HT1080 (cell line): Measurements from ENCODE around the gene CD58. TPM values are rescaled to one million over a fixed set of nuclear protein-coding genes. Genes with fewer than 3 reads are reported as not detected.

Experiments
- DNase-seq: peaks from one replicate; pipeline ENCODE4 v3.0.0-alpha.2; 2015; ENCODE audit warnings: low read depth
- total RNA-seq: library from RNA; depleted of rRNA; stranded (reverse); fragments of >200 nt; shearing (Covaris generic); gene quantifications from 2 replicates; pipeline ENCODE4 v1.2.3, GENCODE V29; 2014

The CD58 gene
- total RNA-seq, 1 experiment from 2014 or later = 43.8 TPM

DNA sequence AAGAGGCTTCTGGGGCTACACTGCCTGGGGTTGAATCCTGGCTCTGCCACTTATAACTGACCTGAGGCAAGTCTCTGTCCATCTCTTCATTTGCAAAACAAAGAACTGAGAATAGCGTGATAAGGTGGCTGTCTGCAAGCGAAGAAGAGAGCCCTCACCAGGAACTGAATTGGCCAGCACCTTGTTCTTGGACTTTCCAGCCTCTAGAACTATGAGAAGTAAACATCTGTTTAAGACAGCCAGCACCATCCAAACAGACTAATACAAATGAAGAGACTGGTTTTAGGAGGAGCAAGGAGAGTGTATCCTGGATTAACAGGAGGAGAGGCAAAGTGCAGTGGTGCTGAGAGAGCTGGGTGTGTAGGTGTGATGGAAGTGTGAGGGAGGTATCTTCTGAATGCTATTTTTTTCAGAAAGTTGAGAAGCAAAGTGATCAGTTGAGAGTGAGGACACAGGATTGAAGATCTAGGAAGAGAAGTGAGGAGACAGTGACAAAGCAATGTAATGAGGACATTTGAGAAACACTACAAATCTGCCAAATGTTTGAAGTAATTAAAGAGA, 59.3 kb downstream of the CD58 start:
- no peak for DNase-seq

DNA sequence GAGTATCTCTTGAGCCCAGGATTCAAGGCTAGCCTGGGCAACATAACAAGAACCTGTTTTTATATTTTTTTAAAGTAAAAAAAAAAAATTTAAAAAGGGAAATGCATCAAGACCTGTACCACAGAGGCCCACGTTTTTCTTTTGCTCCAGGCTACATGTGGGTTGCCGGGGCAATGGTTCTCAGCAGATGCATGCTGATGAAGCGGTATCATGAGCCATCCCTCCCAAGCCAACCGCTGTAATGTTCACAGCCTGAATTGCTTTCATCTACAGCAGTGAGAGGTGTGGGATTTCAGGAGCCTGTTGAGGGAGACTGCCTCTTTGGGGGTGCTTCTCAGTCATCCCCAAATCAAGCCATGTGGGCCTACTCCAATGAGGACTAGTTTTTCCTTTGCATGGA, 60.5 kb downstream of the CD58 start:
- peak; percentile 22 for DNase-seq

DNA sequence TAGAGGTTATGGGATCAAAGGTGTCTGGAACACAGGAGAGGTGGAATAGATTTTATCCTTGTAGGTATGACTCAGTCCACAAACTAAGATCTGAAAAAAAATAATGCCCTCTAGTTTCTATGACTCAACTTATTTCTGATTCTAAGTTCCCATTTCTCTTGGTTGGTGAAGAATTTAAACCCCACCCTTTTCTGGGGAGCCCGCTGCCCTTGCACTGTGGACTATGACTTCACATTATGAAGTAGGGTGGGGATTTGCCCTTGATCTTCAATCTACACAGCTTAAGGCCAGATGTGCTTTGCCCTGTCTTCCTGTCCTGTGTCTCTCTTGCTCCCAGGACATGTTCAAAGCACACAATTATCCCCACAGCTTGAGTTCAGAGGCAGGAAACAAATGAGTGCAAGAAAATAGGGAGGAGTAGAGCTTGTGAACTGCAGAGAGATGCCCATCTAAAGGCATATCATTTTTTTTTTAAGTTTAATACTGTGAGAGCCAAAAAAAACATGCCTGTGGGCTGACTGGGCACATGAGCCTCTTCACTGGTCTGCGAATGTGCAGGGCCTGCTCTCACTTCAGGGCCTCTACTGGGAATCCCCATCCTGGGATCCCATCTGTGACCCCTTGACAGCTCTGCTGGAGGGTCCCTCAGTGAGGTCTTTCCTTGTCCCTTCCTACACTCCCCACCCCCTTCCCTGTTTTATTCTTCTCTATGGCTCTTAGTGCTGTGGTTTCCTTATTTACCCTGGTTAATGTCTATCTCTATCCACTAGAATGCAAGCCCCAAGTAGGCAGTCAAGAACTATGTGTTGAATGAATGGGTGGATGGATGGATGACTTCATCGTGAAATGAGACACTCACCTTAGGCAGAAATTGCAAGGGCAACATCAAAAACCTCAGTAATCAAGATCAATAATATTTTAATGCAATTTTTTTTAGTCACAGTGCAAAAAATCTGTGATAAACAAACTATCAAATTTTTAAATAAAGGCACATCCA, 61.5 kb downstream of the CD58 start:
- DNase-seq = peak; percentile 99

DNA sequence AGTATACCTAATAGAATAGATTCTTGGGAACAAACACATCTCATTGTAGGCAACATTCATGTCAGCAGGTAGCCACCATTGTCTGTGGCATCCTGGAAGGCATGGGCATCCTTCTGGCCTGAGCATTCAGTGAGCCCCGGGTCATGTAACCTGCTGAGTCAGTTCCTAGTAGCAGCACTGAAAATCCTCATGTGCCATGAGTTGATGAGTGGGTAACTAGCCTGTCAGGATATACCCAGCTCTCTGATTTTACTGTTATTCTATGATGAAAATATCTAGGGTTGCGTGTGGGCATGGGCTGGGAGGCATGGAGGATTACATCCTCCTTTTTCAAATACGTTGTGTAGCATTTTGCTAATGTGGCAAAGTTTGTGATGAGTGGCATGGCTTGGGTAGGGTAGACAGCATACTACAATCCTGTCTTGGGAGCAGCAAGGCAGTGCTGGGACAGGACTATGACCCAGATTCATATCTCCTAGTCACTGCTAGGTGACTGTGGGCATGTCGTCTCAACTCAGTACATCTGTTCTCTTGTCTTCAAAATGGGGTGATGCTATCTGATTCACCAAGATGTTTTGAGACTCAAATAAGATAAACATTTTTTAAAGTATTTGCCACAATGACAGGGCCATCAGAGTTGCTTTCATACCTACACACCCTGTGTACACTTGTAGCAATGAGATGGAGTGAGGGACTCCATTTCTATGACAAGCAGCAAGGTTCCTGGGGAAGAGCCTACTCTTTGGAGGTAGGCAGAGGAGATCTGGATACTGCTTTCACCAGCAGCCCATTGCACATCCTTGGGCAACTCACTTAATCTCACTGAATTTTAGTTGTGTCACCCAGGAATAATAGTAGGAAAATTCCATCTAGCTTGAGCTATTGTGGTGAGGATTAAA, 62.5 kb downstream of the CD58 start:
- DNase-seq = no peak

DNA sequence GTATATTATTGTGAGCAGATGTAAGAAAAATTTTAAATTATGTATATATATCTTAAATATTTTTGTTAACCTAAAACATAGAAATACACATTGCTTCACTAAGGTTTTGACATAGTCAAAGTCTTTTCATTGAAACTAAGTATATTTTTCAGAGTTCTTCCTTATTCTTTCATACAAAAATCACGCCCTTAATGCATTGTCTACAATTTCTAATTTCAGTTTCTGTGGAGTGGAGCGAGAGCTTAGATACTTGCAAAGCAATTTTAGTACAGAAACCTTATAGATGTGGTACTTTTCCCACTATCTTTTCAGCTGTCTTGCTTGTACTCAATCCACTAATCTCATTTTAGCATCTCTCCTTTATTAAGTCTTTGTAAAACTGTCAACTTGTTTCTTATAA, 63.2 kb downstream of the CD58 start:
- DNase-seq = no peak

DNA sequence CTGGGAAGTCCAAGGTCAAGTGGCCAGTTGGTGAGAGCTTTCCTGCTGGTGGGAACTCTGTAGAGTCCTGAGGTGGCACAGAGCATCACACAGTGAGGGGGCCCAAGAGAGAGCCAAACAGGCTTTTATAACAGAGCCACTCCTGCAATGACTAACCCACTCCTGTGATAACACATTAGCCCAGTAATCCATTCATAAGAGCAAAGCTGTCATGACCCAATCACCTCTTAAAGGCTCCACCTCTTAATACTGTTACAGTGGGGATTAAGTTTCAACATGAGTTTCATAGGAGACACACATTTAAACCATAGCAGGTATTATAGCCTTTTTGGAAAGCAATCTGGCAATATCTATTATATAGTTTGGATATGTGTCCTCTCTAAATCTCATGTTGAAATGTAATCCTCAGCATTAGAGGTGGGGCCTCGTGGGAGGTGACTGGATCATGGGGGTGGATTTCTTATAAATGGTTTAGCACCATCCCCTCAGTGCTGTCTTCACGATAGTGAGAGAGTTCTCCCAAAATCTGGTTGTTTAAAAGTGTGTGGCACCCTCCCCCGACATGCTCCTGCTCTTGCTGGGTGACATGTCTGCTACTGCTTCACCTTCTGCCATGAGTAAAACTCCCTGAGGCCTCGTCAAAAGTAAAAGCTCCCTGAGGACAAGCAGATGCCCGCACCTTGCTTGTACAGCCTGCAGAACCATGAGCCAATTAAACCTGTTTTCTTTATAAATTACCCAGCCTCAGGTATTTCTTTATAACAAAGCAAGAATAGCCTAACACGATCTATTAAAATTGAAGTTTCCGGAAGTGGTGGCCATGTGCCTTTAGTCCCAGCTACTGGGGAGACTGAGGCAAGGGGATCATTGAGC, 64.5 kb downstream of the CD58 start:
- peak; percentile 56 for DNase-seq

DNA sequence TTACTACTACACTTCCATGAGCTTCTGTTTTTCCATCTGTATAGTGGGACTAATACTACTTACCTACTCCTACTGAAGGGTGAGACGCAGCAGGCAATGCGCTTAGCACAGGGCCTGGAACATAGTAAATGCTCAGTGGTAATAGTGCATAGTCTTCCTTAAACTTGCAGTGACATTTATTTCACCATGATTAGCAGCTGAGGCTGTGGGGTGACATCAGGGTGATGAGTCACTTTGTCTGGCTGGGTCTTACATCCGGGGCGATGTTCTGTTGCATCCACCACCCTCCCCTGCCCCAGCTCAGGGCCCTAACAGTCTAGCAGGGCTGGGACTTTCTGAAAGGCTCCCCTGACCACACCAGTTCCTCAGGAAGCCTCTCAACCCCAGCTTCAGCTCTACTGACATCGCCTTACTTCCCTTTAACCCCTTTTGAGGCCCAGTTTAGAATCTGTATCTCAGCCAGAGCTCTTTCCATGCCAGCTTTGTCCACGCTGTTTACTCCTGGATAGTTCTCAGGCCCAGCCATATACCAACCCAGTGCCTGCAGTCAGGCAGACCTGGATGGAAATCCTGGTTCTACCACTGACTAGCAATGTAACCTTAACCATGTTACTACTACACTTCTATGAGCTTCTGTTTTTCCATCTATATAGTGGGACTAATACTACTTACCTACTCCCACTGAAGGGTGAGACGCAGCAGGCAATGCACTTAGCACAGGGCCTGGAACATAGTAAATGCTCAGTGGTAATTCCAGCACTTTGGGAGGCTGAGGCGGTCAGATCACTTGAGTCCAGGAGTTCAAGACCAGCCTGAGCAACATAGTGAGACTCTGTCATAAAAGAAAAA, 66.3 kb downstream of the CD58 start:
- peak; percentile 71 for DNase-seq

DNA sequence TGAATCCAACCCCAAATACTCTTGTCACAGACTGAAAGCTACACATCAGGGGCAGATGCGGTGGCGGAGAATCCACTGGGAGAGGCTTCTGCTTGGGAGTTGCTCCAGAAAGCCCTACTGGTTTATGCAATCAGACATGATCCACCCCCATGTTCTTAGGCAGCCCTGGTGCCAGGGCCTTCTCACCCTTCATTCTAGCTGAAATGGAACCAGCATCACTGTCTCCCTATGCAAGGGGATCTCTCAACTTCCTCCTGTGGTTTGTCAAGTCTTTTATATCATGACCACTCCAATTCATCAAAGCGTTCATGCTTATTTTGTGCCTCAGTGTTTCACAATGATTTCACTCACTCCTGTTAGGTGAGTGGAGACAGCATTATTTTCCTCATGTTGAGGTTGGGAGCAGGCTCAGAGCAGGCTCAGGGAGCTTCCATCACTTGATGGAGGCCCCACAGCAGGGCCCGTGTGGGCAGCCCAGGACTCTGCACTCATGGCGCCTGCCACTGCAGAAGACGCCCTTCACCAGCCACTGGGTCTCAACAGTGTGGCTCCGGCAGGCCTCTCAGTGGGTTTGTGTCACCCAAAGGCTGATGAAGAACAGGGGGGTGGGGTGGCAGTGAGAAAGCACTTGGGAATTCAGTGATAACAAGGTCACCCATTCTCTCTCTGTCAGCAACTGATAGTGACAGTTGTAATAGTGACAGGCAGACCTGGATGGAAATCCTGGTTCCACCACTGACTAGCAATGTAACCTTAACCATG, 67.1 kb downstream of the CD58 start:
- DNase-seq = no peak

DNA sequence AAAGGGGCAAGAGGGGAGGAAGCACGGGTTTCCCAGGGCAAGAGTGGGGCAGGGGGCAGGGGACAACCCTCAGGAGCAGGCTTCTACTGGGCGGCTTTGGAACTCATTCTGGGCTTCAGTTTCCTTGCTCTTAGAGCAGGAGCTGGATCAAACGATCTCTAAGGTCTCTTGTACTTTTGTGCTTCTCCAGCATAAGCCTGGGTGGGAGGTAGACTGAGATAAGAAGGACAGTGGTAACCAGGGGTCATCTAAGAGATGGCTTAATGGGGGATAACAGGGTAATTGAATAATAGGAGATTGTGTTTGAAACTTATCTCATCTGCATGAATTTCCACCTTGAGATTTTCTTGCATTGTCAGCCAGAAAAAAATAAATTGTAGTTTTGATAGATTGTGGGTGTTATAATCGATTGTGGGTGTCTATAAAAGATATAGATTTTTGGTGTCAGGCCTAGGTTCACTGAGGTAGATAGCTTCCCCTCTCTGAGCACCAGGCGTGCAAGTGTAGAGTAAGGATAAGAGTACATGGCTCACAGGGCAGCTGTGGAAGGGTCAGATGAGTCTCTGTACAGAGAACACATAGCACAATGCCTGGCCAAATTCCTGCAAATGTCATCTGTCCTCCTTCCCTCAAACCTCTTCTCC, 68.0 kb downstream of the CD58 start:
- DNase-seq = no peak

DNA sequence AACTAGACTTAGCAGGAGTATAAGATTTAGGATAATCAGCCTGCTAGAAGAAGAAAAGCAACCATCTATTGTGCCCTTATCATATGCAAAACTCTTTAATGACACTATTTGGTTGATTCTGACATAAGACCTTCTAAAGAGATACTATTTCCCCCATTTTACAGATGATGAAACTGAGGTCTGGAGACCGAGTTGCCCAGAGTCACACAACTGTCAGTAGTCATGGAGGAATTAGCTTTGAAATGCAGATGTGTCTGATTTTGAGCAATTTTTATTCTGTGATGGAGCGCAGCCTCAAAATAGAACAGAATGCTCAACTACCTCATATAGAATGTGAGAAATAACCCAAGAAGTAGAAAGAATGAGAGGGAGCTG, 69.0 kb downstream of the CD58 start:
- DNase-seq = no peak

DNA sequence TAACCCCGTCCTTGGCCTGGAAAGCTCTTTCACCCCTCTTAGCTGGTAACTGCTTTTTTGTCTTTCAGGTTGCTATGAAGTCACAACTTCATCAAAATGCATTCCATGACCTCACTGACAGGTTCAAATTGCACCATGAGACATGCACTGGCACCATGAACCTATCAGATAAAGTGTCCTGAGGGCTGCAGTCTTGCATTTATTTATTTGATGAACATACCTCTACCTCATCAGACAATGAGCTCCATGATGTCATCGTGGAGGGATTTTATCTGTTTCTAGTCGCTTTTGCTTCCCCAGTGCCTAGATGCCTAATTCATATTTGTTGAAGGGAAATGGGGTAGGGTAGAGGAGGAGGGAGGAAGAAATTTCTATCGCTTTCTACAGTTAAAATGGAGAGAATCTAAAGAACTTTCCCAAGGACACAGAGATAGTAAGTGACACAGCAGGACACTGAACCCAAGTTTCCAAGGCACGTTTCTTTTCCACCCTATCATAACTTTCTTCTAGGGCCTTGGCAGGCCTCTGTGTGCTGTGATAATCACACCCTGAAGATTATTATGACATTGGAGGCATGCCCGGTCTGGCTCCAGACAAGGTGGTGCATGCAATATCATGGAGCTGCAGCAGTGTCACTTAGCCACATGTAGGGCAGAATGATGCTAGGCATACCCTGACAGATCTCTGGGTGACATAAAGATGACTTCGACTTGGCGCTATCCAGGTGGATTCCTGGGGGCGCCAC, 69.5 kb downstream of the CD58 start:
- DNase-seq = no peak

DNA sequence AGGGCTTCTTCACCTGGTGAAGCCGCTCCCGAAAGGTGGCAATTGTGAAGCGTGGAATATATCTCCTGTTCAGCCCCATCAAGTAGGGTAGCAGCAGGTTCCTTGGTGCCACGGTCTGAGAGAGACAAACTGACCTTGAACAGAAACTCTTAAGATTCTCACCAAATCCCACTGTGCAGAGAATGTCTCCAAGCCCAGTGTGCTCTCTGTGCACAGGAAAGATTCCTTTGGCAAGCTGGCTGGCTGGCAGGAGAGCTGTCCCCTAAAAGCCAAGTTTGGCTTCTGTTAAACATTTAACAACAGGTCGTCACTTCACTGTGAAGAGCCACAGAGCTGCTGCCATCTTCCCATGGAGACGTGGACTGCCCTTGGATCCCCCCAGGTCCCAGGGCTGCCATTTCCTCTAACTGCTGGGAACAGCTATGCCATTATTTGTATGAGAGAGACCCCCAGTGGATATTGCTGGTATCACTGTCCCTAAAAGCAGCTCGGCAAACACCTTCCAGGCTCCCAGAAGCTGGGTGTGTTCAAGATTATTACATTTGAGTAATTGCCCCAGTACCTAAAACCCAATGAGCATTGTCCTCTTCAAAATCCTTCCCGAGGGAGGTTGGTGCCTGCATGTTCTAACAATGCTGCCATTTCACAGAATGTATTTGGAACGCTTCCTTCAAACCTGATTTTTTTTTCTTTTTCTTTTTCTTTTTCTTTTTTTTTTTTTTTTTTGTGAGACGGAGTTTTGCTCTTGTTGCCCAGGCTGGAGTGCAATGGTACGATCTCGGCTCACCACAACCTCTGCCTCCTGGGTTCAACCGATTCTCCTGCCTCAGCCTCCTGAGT, 71.8 kb downstream of the CD58 start:
- DNase-seq = peak; percentile 79

DNA sequence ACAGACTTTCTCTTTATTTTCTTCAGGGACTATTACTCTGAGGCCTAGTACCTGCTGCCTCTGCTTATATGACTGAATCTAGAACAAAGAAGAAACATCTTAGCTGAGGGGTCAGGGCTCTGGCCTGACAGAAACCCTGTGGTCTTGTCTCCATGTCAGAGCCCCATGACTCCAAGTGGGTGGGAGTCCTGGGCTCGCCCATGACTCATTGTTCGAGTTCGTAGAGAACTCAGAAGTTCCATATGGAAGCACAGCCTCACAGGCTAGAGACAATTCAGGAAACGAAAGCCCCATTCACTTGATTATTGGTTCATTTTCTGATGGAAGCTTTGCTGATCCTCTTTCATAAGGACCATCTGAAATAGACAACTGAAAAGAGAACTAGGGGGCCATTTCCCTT, 73.2 kb downstream of the CD58 start:
- DNase-seq = peak; percentile 53

DNA sequence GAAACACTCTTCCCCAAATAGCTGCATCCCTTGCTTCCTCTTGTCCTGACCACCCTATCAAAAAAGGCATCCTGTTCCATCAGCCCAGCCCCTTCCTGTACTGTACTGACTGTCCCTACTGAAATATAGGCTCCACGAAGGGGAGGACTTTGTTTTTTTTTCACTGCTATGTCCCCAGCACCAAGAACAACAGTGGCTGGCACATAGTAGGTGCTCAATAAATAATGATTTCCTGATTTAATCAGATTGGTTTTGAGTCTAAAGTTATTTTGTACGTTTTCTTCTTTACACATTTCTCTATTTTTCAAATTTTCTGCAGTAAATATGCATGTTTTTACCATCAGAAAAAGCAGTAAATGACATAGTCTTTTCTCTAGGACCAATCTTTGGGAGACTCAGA, 73.9 kb downstream of the CD58 start:
- no peak for DNase-seq

DNA sequence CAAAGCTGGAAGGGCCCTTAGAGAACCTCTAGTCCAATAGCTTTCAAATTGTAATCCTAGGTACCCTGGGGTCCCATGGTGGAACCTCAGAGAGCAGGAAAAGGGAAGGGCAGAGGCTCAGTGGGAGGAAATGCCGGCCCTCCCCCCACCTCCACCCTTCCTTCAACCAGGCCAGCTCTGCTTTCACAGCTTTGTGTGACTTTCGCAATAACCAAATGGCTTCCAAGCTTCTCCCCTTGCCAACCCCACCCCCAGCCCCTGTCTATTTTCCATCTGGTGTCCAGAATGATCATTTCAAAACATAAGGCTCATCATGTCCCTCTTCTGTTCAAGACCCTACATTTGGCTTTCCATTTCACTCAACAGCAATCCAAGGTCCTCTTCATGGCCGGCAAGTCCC, 74.4 kb downstream of the CD58 start:
- DNase-seq = no peak

DNA sequence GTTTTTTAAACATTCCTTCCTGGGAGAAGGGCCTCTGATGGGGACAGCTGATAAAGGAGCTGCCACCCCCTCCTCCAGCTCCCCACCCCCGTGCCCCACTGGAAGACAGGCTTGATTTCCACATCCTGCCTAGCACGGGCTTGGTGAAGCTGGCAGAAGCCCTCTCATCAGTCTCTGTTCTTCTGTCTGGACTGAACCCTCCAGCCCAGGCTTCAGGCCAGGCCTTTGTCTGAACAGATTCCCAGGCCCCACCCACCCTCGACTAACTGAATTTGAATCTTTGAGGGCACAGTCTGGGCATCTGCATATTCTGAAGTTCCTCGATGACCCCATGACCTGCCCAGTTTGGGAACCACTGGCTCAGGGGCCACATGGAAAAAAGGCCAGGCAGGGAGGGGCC, 75.3 kb downstream of the CD58 start:
- DNase-seq = no peak

DNA sequence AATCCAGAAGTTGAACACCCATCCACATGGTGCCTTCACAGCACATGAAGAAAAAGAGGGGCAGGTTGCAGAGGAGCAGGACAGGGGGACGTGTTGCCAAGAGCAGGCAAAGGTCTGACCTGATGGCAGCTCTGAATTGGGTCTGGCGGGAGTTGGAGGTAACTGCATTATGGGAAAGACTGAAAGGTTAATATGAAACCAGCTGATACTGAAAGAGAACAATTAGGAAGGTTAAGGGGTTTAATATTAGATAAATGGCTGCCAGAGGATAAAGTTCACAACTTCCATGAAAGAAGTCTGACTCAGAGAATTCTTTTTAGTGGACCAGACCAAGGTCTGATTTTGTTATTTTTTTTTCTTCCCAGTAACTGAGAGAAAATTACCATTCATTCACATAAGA, 76.1 kb downstream of the CD58 start:
- no peak for DNase-seq
